SH-SY5Y (cell line): ENCODE measurements around the gene LGALS12.

Experiments
- GATA2 ChIP-seq: IDR thresholded peaks from 2 replicates; pipeline ENCODE4 v1.6.1; 2011; ENCODE audit warnings: mild to moderate bottlenecking, low read depth, low read length
- GATA3 ChIP-seq: IDR thresholded peaks from 2 replicates; pipeline ENCODE4 v1.6.1; 2011; ENCODE audit warnings: low read depth, mild to moderate bottlenecking, low read length, moderate library complexity

GRCh38 chr11:63511048-63511748, 5.3 kb downstream of the LGALS12 start:
- TF ChIP-seq GATA2: no peak
- TF ChIP-seq GATA3: no peak
